HEK293 (cell line): ENCODE data around the gene SERTAD2.

Source experiments
- FEZF1 ChIP-seq: fragments of 450-650 bp; formaldehyde crosslinking; IDR thresholded peaks from 2 replicates; pipeline ENCODE4 v1.5.1; 2016; ENCODE audit warnings: missing biosample characterization, missing genetic modification characterization
- TCF7L2 ChIP-seq: IDR thresholded peaks from 2 replicates; pipeline ENCODE4 v1.6.1; 2011; ENCODE audit warnings: low read depth, mild to moderate bottlenecking, inconsistent platforms, low read length, moderate library complexity, borderline replicate concordance
- YY1 ChIP-seq: fragments of 450-650 bp; formaldehyde crosslinking; IDR thresholded peaks from 2 replicates; pipeline ENCODE4 v1.5.1; 2018; ENCODE audit warnings: missing biosample characterization, missing genetic modification characterization
- ZBTB21 ChIP-seq: fragments of 450-650 bp; formaldehyde crosslinking; IDR thresholded peaks from 2 replicates; pipeline ENCODE4 v1.5.1; 2017; ENCODE audit warnings: missing biosample characterization, missing genetic modification characterization
- ZEB2 ChIP-seq: fragments of 450-650 bp; formaldehyde crosslinking; IDR thresholded peaks from 2 replicates; pipeline ENCODE4 v1.5.1; 2016; ENCODE audit warnings: missing biosample characterization, missing genetic modification characterization
- ZFP3 ChIP-seq: fragments of 450-650 bp; formaldehyde crosslinking; IDR thresholded peaks from 2 replicates; pipeline ENCODE4 v1.5.1; 2016; ENCODE audit warnings: low read depth, missing biosample characterization, missing genetic modification characterization
- ZNF112 ChIP-seq: fragments of 450-650 bp; formaldehyde crosslinking; IDR thresholded peaks from 2 replicates; pipeline ENCODE4 v1.5.0; 2017; ENCODE audit warnings: missing biosample characterization, missing genetic modification characterization
- ZNF24 ChIP-seq: fragments of 450-650 bp; formaldehyde crosslinking; IDR thresholded peaks from 2 replicates; pipeline ENCODE4 v1.5.1; 2016; ENCODE audit warnings: missing biosample characterization, missing genetic modification characterization
- ZNF530 ChIP-seq: fragments of 450-650 bp; formaldehyde crosslinking; IDR thresholded peaks from 2 replicates; pipeline ENCODE4 v1.5.1; 2016; ENCODE audit warnings: low read depth, missing biosample characterization, missing genetic modification characterization
- TF ChIP-seq, protein P1 (sequence below): fragments of 450-650 bp; formaldehyde crosslinking; IDR thresholded peaks from 2 replicates; pipeline ENCODE4 v1.5.1; 2016; ENCODE audit warnings: missing biosample characterization, missing genetic modification characterization
- TF ChIP-seq, protein P2 (sequence below): fragments of 450-650 bp; formaldehyde crosslinking; IDR thresholded peaks from 2 replicates; pipeline ENCODE4 v1.5.1; 2016; ENCODE audit warnings: missing biosample characterization, missing genetic modification characterization
- TF ChIP-seq, protein P3 (sequence below): fragments of 450-650 bp; formaldehyde crosslinking; IDR thresholded peaks from 2 replicates; pipeline ENCODE4 v1.5.1; 2016; ENCODE audit warnings: missing biosample characterization, missing genetic modification characterization

DNA sequence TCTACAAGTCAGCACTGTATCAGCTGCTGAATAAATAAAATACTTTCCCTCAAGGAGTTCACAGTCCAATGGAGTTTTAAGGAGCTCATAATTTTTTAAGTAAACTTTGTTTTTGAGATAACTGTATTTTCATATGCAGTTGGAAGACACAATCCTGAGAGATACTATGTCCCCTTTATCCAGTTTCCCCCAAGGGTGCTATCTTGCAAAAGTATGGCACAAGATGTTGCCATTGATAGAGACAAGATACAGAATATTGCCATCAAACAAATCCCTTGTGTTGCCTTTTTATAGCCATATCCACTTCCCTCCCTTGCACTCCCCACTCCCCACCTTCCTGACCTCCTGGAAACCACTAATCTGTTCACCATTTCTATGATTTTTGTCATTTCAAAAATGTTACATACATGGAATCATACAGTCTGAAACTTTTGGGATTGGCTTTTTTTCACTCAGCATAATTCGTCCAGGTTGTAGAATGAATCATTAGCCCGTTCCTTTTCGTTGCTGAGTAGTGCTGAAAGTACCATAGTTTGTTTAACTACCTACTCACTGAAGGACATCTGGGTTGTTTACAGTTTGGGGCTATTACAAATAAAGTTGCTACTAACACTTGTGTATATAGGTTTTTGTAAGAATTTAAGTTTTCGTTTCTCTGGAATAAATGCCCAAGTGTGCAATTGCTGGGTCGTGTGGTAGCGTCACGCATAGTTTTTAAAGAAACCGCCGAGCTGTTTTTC is 30.2 kb upstream of the SERTAD2 start:
- TF ChIP-seq, protein P1, sequence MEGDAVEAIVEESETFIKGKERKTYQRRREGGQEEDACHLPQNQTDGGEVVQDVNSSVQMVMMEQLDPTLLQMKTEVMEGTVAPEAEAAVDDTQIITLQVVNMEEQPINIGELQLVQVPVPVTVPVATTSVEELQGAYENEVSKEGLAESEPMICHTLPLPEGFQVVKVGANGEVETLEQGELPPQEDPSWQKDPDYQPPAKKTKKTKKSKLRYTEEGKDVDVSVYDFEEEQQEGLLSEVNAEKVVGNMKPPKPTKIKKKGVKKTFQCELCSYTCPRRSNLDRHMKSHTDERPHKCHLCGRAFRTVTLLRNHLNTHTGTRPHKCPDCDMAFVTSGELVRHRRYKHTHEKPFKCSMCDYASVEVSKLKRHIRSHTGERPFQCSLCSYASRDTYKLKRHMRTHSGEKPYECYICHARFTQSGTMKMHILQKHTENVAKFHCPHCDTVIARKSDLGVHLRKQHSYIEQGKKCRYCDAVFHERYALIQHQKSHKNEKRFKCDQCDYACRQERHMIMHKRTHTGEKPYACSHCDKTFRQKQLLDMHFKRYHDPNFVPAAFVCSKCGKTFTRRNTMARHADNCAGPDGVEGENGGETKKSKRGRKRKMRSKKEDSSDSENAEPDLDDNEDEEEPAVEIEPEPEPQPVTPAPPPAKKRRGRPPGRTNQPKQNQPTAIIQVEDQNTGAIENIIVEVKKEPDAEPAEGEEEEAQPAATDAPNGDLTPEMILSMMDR (tag by site-specific recombination), result no peak
- TF ChIP-seq ZEB2 (tag by site-specific recombination) (no peak), ZNF112 (tag by site-specific recombination) (no peak), ZNF530 (tag by site-specific recombination) (no peak), ZNF24 (tag by site-specific recombination) (no peak), ZBTB21 (tag by site-specific recombination) (no peak), YY1 (tag by site-specific recombination) (no peak), TCF7L2 (no peak), FEZF1 (tag by site-specific recombination) (no peak), ZFP3 (tag by site-specific recombination) (no peak)
- TF ChIP-seq, protein P2, sequence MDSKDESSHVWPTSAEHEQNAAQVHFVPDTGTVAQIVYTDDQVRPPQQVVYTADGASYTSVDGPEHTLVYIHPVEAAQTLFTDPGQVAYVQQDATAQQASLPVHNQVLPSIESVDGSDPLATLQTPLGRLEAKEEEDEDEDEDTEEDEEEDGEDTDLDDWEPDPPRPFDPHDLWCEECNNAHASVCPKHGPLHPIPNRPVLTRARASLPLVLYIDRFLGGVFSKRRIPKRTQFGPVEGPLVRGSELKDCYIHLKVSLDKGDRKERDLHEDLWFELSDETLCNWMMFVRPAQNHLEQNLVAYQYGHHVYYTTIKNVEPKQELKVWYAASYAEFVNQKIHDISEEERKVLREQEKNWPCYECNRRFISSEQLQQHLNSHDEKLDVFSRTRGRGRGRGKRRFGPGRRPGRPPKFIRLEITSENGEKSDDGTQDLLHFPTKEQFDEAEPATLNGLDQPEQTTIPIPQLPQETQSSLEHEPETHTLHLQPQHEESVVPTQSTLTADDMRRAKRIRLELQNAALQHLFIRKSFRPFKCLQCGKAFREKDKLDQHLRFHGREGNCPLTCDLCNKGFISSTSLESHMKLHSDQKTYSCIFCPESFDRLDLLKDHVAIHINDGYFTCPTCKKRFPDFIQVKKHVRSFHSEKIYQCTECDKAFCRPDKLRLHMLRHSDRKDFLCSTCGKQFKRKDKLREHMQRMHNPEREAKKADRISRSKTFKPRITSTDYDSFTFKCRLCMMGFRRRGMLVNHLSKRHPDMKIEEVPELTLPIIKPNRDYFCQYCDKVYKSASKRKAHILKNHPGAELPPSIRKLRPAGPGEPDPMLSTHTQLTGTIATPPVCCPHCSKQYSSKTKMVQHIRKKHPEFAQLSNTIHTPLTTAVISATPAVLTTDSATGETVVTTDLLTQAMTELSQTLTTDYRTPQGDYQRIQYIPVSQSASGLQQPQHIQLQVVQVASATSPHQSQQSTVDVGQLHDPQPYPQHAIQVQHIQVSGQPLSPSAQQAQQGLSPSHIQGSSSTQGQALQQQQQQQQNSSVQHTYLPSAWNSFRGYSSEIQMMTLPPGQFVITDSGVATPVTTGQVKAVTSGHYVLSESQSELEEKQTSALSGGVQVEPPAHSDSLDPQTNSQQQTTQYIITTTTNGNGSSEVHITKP, result no peak
- TF ChIP-seq, protein P3, sequence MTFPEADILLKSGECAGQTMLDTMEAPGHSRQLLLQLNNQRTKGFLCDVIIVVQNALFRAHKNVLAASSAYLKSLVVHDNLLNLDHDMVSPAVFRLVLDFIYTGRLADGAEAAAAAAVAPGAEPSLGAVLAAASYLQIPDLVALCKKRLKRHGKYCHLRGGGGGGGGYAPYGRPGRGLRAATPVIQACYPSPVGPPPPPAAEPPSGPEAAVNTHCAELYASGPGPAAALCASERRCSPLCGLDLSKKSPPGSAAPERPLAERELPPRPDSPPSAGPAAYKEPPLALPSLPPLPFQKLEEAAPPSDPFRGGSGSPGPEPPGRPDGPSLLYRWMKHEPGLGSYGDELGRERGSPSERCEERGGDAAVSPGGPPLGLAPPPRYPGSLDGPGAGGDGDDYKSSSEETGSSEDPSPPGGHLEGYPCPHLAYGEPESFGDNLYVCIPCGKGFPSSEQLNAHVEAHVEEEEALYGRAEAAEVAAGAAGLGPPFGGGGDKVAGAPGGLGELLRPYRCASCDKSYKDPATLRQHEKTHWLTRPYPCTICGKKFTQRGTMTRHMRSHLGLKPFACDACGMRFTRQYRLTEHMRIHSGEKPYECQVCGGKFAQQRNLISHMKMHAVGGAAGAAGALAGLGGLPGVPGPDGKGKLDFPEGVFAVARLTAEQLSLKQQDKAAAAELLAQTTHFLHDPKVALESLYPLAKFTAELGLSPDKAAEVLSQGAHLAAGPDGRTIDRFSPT (tag by site-specific recombination), result no peak
